GM12878 (cell line): ENCODE data around the gene PTK7. TPM values are rescaled to one million over a fixed set of nuclear protein-coding genes. Genes with fewer than 3 reads are reported as not detected.

Experiments
- ATAC-seq: fragments of 200-7000 bp; cut with Tn5 transposase; 3 replicates; pipeline ENCODE4 v1.9.1; 2020; ENCODE audit warnings: mild to moderate bottlenecking, moderate library complexity
- BruUV-seq: library from RNA; stranded (reverse); fragments of 400-500 nt; replicated peaks from 2 replicates; lab custom pipeline; 2021; lab: Mats Ljungman, UMichigan
- CTCF ChIA-PET: fragments of 300-600 bp; sonication (Branson Sonifier 250); formaldehyde crosslinking; extraction: SDS; loops from one replicate; lab custom pipeline; 2021; ENCODE audit warnings: inconsistent platforms; lab: Yijun Ruan, JAX
- POLR2A ChIA-PET: fragments of 350-600 bp; formaldehyde crosslinking; extraction: SDS; loops from one replicate; lab custom pipeline; 2021; ENCODE audit warnings: inconsistent platforms; lab: Charles Lee
- RAD21 ChIA-PET: fragments of 300-600 bp; sonication (Branson Sonifier 250); formaldehyde crosslinking; loops from one replicate; lab custom pipeline; 2023; ENCODE audit warnings: antibody characterized with exemption; ENCODE audit not compliant: unreplicated experiment; lab: Charles Lee
- SMC1A ChIA-PET: fragments of 300-600 bp; sonication (Branson Sonifier 250); formaldehyde crosslinking; loops from one replicate; lab custom pipeline; 2023; ENCODE audit not compliant: unreplicated experiment, uncharacterized antibody; lab: Charles Lee
- DNase-seq: peaks from one replicate; pipeline ENCODE4 v3.0.0-alpha.2; 2011; ENCODE audit warnings: low read depth, low spot score
- FAIRE-seq: peaks from 3 replicates; lab custom pipeline; 2011; peaks lifted over from hg19 to GRCh38; lab: Jason Lieb, UNC
- H2AFZ ChIP-seq: 2 replicates; pipeline ENCODE4 v1.6.0; 2011; ENCODE audit warnings: low read depth, low read length, control low read depth; ENCODE audit not compliant: control insufficient read depth
- H3K27ac ChIP-seq: 2 replicates; pipeline ENCODE4 v1.5.1; 2011; ENCODE audit warnings: control low read depth; ENCODE audit not compliant: control insufficient read depth, insufficient read depth
- H3K27me3 ChIP-seq, 2 experiments: replicated peaks in 1 of 2; 2 replicates each; pipeline versions ENCODE4 v1.6.0 to v1.6.1; 2011; ENCODE audit warnings: low read length in 1 of 2; ENCODE audit not compliant: control insufficient read depth in 2 of 2, insufficient read depth in 2 of 2
- H3K36me3 ChIP-seq, 2 experiments: 2 replicates each; pipeline ENCODE4 v1.5.1; 2011; ENCODE audit warnings: low read length in 1 of 2; ENCODE audit not compliant: control insufficient read depth in 2 of 2, insufficient read depth in 2 of 2
- H3K4me1 ChIP-seq: 2 replicates; pipeline ENCODE4 v1.6.1; 2011; ENCODE audit warnings: mild to moderate bottlenecking, low read length, moderate library complexity, mixed read lengths; ENCODE audit not compliant: control insufficient read depth, insufficient read depth
- H3K4me2 ChIP-seq: 2 replicates; pipeline ENCODE4 v1.6.0; 2011; ENCODE audit warnings: control low read depth; ENCODE audit not compliant: control insufficient read depth, insufficient read depth
- H3K4me3 ChIP-seq: fragments of 200-600 bp; sonication (generic); 2 replicates; pipeline ENCODE4 v1.5.1; 2016
- H3K79me2 ChIP-seq: 2 replicates; pipeline ENCODE4 v1.6.0; 2011; ENCODE audit warnings: low read length; ENCODE audit not compliant: control insufficient read depth, insufficient read depth
- H3K9ac ChIP-seq: 2 replicates; pipeline ENCODE4 v1.8.0; 2011; ENCODE audit warnings: low read length, control low read depth, mixed read lengths; ENCODE audit not compliant: control insufficient read depth, insufficient read depth
- H3K9me3 ChIP-seq: replicated peaks from 3 replicates; pipeline ENCODE4 v1.5.1; 2011; ENCODE audit warnings: mild to moderate bottlenecking, low read length; ENCODE audit not compliant: control insufficient read depth, insufficient read depth
- H4K20me1 ChIP-seq: 2 replicates; pipeline ENCODE4 v1.6.0; 2011; ENCODE audit not compliant: control insufficient read depth, insufficient read depth
- BMI1 ChIP-seq: fragments of 450-650 bp; IDR thresholded peaks from 2 replicates; pipeline ENCODE4 v1.6.1; 2016; ENCODE audit warnings: mild to moderate bottlenecking, moderate library complexity, borderline replicate concordance
- CEBPB ChIP-seq, 2 experiments: fragments of 150-350 bp in 1 of 2; IDR thresholded peaks; 2 replicates each; pipeline ENCODE4 v1.6.1; 2012 to 2014; ENCODE audit warnings: low read depth in 2 of 2, low read length in 2 of 2, borderline replicate concordance in 1 of 2, inconsistent platforms in 1 of 2
- HDAC6 ChIP-seq: fragments of 200-600 bp; sonication (generic); IDR thresholded peaks from one replicate; pipeline ENCODE4 v1.8.0; 2017; ENCODE audit warnings: antibody characterized with exemption; ENCODE audit not compliant: unreplicated experiment
- MLLT1 ChIP-seq: fragments of 450-650 bp; IDR thresholded peaks from 2 replicates; pipeline ENCODE4 v1.6.1; 2016; ENCODE audit warnings: mild to moderate bottlenecking
- RELA ChIP-seq: fragments of 450-650 bp; IDR thresholded peaks from 2 replicates; pipeline ENCODE4 v1.8.0; 2014; ENCODE audit warnings: borderline replicate concordance; ENCODE audit not compliant: partially characterized antibody
- SMAD1 ChIP-seq: fragments of 450-650 bp; IDR thresholded peaks from 2 replicates; pipeline ENCODE4 v1.6.1; 2018; ENCODE audit warnings: mild to moderate bottlenecking, low read depth; ENCODE audit not compliant: partially characterized antibody
- WGBS: methylation state at CpG from one replicate; pipeline ENCODE4 v1.1.6; 2016; ENCODE audit warnings: low lambda C conversion rate; ENCODE audit not compliant: insufficient replicate concordance, insufficient coverage; ENCODE audit errors: missing lambda C conversion rate; 5-methylcytosine and 5-hydroxymethylcytosine counted together
- in situ Hi-C: fragments of 300-500 bp; cut with MboI; formaldehyde crosslinking; loops from 9 replicates; pipeline ENCODE4 v1.14.3; 2018; ENCODE audit warnings: mixed read lengths
- intact Hi-C: fragments of 100-400 bp; cut with micrococcal nuclease; formaldehyde crosslinking; loops from one replicate; pipeline ENCODE4 v1.14.2; 2022; ENCODE audit not compliant: unreplicated experiment
- polyA plus RNA-seq, 11 experiments: library from polyadenylated mRNA; depleted of rRNA in 4 of 11; unstranded in 6 of 11; stranded (reverse) in 5 of 11; fragments of >200 nt; fragmentation: Nextera tagmentation in 4 of 11; fragmentation: Illumina TruSeq in 1 of 11; extraction: Ambion mirVana in 4 of 11; extraction: Trizol in 1 of 11; gene quantifications; 1 replicate in 1 of 11; 2 replicates in 10 of 11; pipeline versions ENCODE4 v1.2.1 to v1.2.3, GENCODE V29; 2011 to 2016; ENCODE audit warnings: inconsistent platforms in 2 of 11, missing spikeins in 2 of 11, low read depth in 1 of 11
- total RNA-seq, 4 experiments: library from RNA; depleted of rRNA in 3 of 4; stranded (reverse); fragments of >200 nt in 3 of 4; fragmentation: Illumina TruSeq in 1 of 4; extraction: Trizol in 1 of 4; gene quantifications; 2 replicates each; pipeline versions ENCODE4 v1.2.1 to v1.2.3, GENCODE V29; 2013 to 2021

PTK7 gene
- total and polyA plus RNA-seq, 10 of the 15 experiments (the other 5 are each of a cell fraction or from before 2014, with no cell fraction given) = 0.18 to 14.4 (median 3.3) TPM; not detected in 1

- intact Hi-C loops (no loop called here), in situ Hi-C loops (no loop called here)
- peaks cover 12% of the 10 kb centered on the region for H3K4me1 ChIP-seq
- DNase-seq (no peak), ATAC-seq (no peak), FAIRE-seq (no peak)
- H3K9ac ChIP-seq = no peak overlapping the region
- H3K4me2 ChIP-seq = no peak overlapping the region
- no TSS peak for BruUV-seq
- no peak overlapping the region for H2AFZ ChIP-seq
- no peaks in the 10 kb centered on the region for H3K27me3 ChIP-seq
- H3K4me3 ChIP-seq = no peak overlapping the region
- no peaks in the 10 kb centered on the region for H3K9me3 ChIP-seq
- POLR2A ChIA-PET = interaction anchor here (0.9 kb wide), 1 partner anchor 8 kb away, joined by 5 read pairs; no protein-coding TSS in a partner anchor
- H3K36me3 ChIP-seq = no peaks in the 10 kb centered on the region
- H4K20me1 ChIP-seq = no peaks in the 10 kb centered on the region
- 60% methylated on average over 8 of the region's 8 CpGs for WGBS
- SMC1A ChIA-PET = interaction anchor here (1.0 kb wide), 1 partner anchor 10 kb away, joined by 4 read pairs; no protein-coding TSS in a partner anchor
- RAD21 ChIA-PET = no interaction called here
- CTCF ChIA-PET = interaction anchor here (1.2 kb wide), 1 partner anchor 8 kb away, joined by 5 read pairs; no protein-coding TSS in a partner anchor
- no peak overlapping the region for H3K27ac ChIP-seq
- no peak for TF ChIP-seq RELA
- no peak for TF ChIP-seq BMI1
- H3K79me2 ChIP-seq = no peaks in the 10 kb centered on the region
Observed at GRCh38 chr6:43089874-43090558, 13.9 kb downstream of the PTK7 start.

- no peaks in the 10 kb centered on the region for H3K27me3 ChIP-seq
Observed at GRCh38 chr6:43090559-43090956, 14.4 kb downstream of the PTK7 start.

More at GRCh38 chr6:43090559-43090956, 14.4 kb downstream of the PTK7 start:
- Histone ChIP-seq H3K4me1 (peaks cover 14% of the 10 kb centered on the region), H3K36me3 (no peaks in the 10 kb centered on the region), H4K20me1 (no peaks in the 10 kb centered on the region), H3K9ac (no peak overlapping the region), H3K4me2 (no peak overlapping the region), H2AFZ (no peak overlapping the region), H3K4me3 (no peak overlapping the region), H3K79me2 (no peaks in the 10 kb centered on the region), H3K9me3 (no peaks in the 10 kb centered on the region), H3K27ac (no peak overlapping the region)
- RAD21 ChIA-PET = no interaction called here
- POLR2A ChIA-PET = interaction anchor here (0.6 to 0.7 kb wide), 2 partner anchors 11 to 382 kb away, joined by 4 to 5 read pairs; no protein-coding TSS in a partner anchor
- SMC1A ChIA-PET = interaction anchor here (0.6 kb wide), 1 partner anchor 164 kb away, joined by 3 read pairs; no protein-coding TSS in a partner anchor
- ATAC-seq (no peak), DNase-seq (no peak), FAIRE-seq (no peak)
- TF ChIP-seq MLLT1 (no peak), CEBPB (IDR thresholded peaks at IDR 0.05; ENCODE audit: borderline replicate concordance in 1 of 2, low read depth in 2 of 2, low read length in 2 of 2) (no peak), SMAD1 (no peak), HDAC6 (no peak)
- no TSS peak for BruUV-seq
- WGBS = 66% methylated on average over 2 of the region's 2 CpGs
- in situ Hi-C loops = no loop called here
- CTCF ChIA-PET = interaction anchor here (1.5 kb wide), 1 partner anchor 53 kb away, joined by 4 read pairs; no protein-coding TSS in a partner anchor
- intact Hi-C loops = no loop called here
